Sigmoid colon (tissue), 4 donors: ENCODE data around the gene SLC24A4.

Experiments
- CTCF ChIP-seq, 4 experiments: fragments of 450-650 bp in 3 of 4; fragments of 200-600 bp in 1 of 4; IDR thresholded peaks; one replicate each; pipeline ENCODE4 v1.5.1; 2016 to 2019; ENCODE audit warnings: antibody characterized with exemption in 4 of 4, mild to moderate bottlenecking in 3 of 4, moderate library complexity in 2 of 4
- EP300 ChIP-seq, 4 donors: sonication (generic); formaldehyde crosslinking; IDR thresholded peaks; one replicate each; pipeline ENCODE4 v1.6.1; 2017; ENCODE audit warnings: antibody characterized with exemption in 4 of 4
- POLR2A ChIP-seq, 2 donors: fragments of 450-650 bp; IDR thresholded peaks; one replicate each; pipeline ENCODE4 v1.6.1; 2016; ENCODE audit warnings: antibody characterized with exemption in 2 of 2, mild to moderate bottlenecking in 2 of 2, moderate library complexity in 2 of 2
- POLR2AphosphoS5 ChIP-seq, 4 donors: sonication (generic); formaldehyde crosslinking; IDR thresholded peaks; one replicate each; pipeline ENCODE4 v1.6.1; 2017; ENCODE audit warnings: antibody characterized with exemption in 4 of 4

GRCh38 chr14:92414690-92415445, 91.9 kb downstream of the SLC24A4 start:
- no peak for TF ChIP-seq CTCF (IDR thresholded peaks at IDR 0.05)
- no peak for TF ChIP-seq POLR2A (IDR thresholded peaks at IDR 0.05)
- TF ChIP-seq POLR2AphosphoS5 (IDR thresholded peaks at IDR 0.05): no peak
- TF ChIP-seq EP300 (IDR thresholded peaks at IDR 0.05): no peak
